HG03354 (cell line): ENCODE results near the gene UBASH3B.

ENCODE experiments used
- ATAC-seq: cut with Tn5 transposase; IDR thresholded peaks from one replicate; pipeline ENCODE4 v1.9.1; 2021; ENCODE audit warnings: mild to moderate bottlenecking; ENCODE audit not compliant: unreplicated experiment, poor library complexity, severe bottlenecking

Gene UBASH3B

DNA sequence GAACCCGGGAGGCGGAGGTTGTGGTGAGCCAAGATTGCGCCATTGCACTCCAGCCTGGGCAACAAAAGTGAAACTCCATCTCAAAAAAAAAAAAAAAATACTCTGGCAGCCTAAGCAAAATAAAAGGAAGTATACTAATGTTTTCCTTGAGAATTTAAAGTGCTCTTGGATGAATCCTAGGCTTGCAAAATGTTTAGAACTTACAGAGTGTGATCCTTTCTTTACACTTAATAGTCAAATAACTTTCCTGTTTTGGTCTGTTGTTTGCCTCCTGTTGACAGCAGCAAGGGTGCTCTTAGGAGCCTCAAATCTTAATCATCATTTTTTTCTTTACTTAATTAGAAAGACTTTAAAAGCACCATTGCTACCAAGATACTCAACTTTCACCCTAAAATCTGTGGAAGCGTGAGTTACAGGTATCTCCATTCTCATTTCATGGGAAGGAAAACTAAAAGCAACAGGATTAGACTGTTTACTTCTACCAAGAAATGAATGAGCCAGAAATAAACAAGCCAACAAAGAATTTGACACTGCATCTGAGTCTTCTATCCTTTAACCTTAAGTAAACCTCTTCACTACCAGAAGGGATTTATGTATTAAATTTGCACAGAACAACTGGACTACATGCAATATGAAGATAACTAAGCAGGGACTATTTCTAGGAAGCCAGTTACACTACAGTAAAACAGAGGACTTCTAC, 144.0 kb downstream of the UBASH3B start:
- no peak for ATAC-seq

DNA sequence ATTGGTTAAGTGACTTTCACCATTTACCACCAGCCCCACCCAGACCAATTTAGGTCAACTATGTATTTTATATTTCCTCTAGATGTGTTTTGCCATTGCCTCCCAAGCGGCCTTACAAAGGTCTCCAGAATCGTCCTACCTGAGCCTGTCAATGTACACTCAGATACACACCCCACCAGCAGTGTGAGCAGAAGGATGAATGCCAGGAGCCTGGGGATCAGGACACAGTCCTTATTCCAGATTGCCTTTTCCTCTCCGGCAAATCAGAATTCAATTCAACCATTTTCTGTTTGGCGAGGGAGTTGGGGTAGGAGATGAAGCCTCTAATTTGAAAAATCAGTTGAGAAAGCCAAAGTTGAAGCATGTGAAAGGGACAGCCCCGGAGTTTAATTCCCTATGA, 147.4 kb downstream of the UBASH3B start:
- ATAC-seq = no peak

- ATAC-seq = no peak
Observed at GRCh38 chr11:122803306-122803705, 147.8 kb downstream of the UBASH3B start.

DNA sequence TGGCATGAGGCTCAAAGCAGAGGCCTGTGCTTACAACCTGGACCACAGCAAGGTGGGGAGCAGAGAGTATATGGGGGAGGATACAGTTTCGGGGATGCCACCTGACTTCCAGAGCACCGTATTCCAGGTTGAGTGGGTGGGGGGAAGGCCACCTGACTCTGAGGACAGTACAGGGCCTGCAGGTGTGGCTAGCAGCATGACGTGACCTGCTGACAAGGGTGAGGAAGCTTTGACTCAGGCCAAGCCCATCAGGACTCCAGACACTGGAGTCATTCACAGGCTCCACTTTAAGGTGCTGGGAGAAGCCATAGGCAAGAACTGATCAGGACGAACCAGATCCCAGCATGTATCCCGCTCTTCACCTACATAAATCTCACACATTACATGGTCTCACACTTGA, 148.2 kb downstream of the UBASH3B start:
- no peak for ATAC-seq

DNA sequence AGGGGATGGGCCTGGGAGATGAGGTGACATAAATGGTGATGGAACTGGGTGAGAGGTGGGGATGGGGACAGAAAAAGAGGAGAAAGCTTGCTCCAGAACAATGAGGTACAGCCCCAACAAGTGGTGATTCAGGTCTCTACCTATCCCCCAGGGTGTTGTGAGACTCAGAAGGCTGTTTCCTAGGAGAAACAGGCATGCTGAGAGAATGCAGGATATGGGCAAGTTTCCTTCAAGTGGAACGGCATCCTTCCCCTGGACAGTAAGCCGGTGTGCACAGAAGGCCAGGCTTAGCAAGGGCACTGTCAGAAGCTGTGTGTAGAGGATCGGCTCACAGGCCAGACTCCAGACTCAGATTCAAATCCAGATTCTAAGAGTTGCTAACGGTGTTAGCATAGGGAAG, 148.6 kb downstream of the UBASH3B start:
- ATAC-seq = no peak

GRCh38 chr11:122804796-122805195, 149.3 kb downstream of the UBASH3B start:
- no peak for ATAC-seq

DNA sequence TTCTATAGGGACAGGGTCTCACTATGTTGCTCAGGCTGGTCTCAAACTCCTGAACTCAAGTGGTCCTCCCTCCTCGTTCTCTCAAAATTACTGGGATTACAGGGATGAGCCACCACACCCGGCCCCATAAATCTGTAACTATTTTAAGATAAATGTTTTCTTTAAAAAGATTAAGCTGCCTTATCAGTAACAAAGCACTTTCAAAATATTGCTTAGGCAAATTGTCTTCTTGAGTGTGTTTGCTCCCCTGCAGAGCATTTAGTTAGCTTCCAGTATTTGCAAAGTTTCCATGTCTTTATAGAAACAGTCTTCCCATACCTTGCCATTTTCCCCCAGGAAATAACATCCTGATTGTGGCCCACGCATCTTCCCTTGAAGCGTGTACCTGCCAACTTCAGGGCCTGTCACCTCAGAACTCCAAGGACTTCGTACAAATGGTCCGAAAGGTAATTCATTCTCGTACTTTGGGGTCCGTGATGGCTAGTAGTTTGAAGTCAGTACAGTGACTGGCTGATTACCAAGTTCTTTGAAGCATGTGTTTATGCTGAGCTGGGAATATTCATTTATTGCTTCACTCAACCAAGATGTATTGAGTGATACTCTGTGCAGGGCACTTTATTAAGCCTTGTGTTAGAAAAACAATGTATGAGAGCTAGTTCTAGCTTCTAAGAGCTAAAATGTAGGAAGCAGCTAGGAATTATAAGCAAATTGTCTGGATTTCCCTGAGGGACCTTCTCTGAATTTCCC, 152.4 kb downstream of the UBASH3B start:
- ATAC-seq = no peak

DNA sequence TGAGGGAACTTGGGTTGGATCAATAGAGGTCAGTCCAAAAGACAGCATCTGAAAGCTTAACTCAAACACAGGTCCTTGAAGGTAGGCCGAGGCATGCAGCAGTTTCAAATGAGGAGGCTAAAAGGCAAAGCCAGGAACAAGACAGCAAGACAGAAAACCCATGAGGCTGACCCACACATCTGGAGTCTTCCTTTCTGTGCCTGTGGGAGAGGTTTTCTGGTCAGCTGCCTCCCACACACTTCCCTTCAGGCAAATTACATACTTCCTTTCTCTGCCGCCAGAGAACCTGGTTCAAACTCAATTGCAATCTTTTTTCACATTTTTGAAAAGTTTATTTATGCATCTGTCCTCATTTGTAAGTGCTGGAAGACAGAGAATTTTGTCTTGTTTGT, 153.0 kb downstream of the UBASH3B start:
- peak; percentile 65 for ATAC-seq

DNA sequence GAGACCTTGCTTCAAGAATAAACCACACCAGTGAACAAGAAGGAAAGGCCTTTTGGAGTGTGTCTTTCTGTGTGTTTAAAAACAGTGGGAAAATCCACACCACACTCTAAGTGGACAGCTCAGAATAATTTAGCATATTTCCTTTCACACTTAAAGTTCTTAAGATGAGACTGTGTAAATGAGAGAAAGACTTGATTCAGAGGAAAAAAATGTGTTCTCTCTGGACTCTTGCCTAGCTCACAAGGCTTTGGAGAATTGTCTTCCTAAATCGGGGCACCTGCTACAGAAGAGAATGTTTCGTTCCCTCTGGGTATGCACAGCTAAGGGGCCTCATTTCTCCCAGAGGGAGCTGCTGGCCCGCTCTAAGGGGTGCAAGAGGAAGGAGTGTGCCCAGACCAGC, 154.3 kb downstream of the UBASH3B start:
- no peak for ATAC-seq

DNA sequence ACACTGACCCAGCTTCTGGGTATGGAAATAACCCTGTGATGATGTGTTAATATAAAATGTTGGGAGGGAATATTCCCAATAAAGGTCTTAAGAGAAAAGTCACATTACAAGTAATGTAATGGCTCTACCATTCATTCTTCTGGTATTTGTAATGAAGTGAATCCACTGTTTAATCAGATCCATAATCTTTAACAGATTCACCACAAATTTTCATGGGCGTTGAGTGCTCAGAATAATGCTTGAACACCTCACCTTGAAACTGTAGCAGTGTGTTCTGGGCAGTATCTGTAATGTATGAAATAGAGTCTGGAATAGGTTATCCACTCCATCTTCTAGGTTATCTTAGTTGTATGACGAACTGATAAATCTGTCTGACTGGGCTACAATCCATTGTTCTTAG, 156.2 kb downstream of the UBASH3B start:
- ATAC-seq = no peak

DNA sequence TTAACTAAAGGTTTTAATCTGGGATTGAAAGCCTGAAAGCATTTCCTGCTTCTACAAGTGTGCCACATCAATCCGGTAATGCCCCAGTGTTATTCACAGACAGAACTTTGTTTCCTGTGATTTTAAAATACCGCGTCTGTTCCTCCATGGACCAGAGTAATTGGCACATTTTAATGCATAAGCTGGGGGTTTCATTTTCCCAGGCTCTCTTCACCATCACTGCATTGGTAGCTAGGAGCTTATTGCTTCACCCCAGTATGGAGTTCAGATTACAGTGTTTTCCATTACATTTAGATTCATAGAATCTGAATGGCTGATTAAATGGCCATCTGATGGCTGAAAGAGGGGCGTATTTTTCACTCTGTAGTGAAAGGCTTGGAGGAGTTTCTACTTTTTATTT, 157.1 kb downstream of the UBASH3B start:
- no peak for ATAC-seq

DNA sequence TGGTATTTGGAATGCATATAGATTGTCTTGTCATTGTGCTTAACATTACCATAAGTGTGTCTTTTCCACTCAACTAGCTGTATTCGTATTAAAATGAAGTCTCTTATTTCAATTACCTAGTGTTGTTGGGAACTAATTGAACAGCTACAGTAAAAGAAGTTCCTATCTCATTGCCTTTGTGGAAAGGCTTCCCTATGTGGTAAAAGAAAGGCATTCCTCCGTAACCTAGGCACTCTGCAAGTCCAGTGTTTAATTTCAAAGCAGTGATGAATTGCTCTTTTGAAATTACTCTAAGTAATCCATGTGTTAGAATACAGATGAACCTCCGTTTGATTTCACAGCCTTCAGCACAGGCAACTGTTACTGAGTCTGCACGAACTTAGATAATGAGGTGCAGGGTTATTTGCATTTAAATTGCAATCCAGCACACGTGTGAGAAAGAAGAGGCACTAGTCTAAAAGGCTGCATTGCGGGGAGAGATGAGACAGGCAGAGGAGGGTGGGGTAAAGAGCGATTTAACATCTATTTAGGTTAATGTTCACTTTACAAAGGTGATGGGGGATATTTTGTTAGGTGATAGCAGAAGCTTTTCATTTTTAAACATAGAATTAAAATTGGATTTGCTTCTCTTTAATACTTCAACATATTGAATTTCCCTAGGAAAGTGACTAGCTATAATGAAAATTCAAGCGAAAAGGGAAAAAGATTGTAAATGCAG, 157.8 kb downstream of the UBASH3B start:
- no peak for ATAC-seq

- no peak for ATAC-seq
Observed at GRCh38 chr11:122813894-122814270, 158.4 kb downstream of the UBASH3B start.

DNA sequence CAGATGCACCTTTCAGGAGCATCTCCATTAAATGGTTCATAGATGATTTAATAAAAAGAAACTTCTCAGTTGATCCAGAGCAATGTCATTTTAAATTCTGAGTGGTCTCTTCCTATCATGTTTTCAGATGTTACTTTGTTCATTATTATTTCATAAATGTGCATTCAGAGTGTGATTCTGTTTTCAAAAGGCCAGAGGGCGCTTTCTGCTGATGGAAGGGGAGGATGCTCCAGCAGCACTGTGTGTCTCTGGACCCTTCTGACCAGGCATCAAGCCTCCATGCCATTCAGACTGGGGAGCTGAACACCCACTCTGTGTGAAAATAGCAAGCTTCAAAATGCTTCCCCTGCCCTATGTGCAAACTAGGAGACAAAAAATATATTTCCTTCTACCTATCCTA, 158.9 kb downstream of the UBASH3B start:
- ATAC-seq = no peak

DNA sequence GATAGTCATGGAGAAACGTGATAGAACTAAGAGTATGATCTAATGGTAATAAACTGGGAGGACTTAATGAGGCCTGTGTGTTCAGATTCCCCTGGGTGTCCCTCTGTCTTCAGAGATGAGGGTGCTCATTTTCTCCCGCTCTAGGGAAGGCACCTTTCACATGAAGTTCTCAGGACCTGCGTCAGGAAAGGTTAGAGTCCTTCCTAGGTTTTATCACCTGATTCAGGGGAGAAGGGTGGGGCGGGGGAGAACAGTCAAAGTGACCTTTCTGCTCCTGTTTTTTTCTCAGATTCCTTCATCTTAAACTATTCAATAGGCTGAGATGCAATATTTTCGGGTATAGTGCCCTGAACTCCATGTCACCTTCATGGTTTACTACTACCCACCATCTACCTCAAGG, 160.4 kb downstream of the UBASH3B start:
- no peak for ATAC-seq

DNA sequence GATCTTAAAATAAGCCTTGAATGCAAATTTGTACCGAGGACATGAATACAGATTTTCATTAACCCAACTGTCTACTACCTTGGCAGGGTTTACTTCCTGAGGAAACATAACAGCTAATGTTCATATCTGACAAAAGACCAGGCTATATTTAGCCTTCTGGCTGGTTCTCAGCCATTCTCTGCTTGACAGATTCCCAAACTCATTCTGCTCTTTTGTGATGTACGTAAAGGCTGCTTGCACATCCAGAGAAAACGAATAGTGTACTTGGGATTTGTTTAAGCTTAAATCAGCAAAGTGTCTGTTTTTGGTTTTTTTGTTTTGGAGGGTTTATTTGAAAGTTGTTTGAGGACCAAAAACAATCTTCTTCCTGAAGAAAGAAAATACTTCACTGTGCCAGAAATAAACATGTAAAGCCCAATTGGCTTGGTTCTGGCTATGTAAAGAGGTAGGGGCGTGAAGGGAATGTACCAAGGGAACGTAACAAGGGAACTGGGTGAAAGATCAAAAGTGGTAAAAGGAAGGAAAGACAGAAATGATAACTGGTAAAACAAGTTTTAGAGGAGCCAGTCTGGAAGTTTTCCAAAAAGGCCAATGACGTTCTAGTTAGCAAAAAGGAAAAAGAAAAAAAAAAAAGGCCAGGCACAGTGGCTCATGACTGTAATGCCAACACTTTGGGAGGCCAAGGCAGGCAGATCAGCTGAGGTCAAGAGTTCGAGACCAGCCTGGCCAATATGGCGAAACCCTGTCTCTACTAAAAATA, 161.4 kb downstream of the UBASH3B start:
- ATAC-seq = no peak

DNA sequence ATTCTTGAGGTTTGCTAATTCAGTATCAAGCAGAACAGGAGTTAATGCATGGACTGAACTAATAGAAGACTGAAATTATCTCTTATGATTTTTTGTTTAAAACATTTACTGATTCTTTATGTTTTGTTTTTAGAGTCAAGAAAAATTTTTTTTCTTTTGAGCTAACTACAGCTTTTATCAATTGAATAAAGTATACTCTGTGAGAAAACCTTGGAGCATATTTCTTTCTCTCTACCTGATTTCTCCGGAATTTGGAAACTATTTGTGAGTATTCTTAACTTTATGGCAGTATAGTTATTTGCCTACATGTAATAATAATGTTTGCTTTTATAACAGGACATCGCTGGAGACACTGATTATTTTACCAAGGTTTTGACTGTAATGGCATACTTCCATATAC, 164.6 kb downstream of the UBASH3B start:
- no peak for ATAC-seq

DNA sequence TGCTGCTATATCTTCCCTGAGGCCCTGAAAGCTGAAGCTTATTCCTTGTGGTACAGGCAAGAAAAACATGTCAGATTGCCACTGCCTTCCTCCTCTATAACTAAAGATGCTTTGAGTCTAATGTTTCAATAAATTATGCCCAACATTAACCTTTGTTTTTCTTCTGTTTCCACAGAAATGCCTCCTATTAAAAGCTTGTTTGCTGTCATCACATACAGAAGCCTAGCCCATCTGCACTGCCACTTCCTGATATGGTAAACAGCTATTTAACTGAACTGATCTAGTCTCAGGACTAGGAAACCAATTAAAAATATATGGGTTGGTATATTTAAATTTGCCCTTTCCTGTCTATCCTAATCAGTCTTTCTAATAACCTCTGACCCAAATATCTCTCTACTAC, 165.6 kb downstream of the UBASH3B start:
- no peak for ATAC-seq

DNA sequence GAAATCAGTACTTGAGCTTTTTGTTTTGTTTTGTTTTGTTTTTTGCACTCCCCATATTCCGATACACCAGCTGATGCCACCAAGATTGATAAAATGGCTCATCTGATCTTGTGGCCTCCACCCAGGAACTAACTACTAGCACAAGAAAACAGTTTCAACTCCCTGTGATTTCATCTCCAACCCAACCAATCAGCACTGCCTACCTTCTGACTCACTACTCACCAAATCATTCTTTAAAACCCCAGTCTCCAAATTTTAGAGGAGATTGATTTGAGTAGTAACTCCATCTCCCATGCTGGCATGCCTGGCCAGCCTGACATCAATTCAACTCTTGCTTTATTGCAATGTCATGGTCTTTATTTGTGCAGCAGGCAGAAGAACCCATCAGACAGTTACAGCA, 166.7 kb downstream of the UBASH3B start:
- no peak for ATAC-seq

- ATAC-seq = no peak
Observed at GRCh38 chr11:122823564-122823963, 168.0 kb downstream of the UBASH3B start.
